ENCODE results near the gene MUL1.

DNA sequence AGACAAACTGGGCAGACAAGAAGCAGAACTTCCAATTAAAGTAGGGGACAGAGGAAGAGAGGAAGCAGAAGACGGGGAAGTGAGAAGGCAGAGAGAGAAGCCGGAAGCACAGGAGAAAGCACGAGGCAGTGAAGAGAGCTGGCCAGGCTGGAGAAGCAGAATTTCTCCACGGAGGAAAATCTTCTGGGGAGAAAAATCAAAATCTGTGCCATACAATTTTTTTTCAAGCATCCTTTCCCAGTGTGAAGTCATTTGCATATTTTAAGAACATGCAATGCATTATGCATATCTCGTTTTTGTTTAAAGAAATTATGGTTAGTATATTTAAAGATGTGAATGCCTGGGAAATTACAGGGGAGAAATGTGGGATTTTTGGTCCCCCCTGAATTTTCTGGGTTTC is 14.6 kb downstream of the MUL1 start:
- TF ChIP-seq CTCF (IDR thresholded peaks at IDR 0.05) (no peak), POLR2A (IDR thresholded peaks at IDR 0.05) (no peak)

Data from adrenal gland (tissue), 5 donors.